IPS DF 6.9 (cell line): ENCODE data around the gene CTAGE8.
"Not testable (repeated sequence)": the region's sequence is repeated elsewhere in the genome, so short reads cannot be mapped to it uniquely, and the experiment has no call there.

ENCODE experiments used
- DNase-seq: peaks from one replicate; pipeline ENCODE4 v3.0.0-alpha.2; 2013; ENCODE audit warnings: low read depth, low spot score
- H3K27ac ChIP-seq: one replicate; pipeline ENCODE4 v1.5.1; 2013; ENCODE audit warnings: low read length, control low read depth
- H3K27me3 ChIP-seq: 2 replicates; pipeline ENCODE4 v1.6.1; 2013; ENCODE audit warnings: mild to moderate bottlenecking, low read length; ENCODE audit not compliant: control insufficient read depth, insufficient read depth
- H3K36me3 ChIP-seq: 2 replicates; pipeline ENCODE4 v1.6.1; 2013; ENCODE audit warnings: low read length; ENCODE audit not compliant: control insufficient read depth, insufficient read depth
- H3K4me1 ChIP-seq: 2 replicates; pipeline ENCODE4 v1.6.1; 2013; ENCODE audit warnings: low read length; ENCODE audit not compliant: control insufficient read depth, insufficient read depth
- H3K4me3 ChIP-seq: 2 replicates; pipeline ENCODE4 v1.5.1; 2013; ENCODE audit warnings: mild to moderate bottlenecking, low read length
- H3K9me3 ChIP-seq: 2 replicates; pipeline ENCODE4 v1.6.1; 2013; ENCODE audit warnings: low read length, inconsistent platforms; ENCODE audit not compliant: control insufficient read depth, insufficient read depth
- WGBS: extraction: QIAGEN DNeasy Blood & Tissue Kit; methylation state at CpG from one replicate; pipeline ENCODE4 v1.1.7; 2013; ENCODE audit warnings: mixed read lengths, missing lambda C conversion rate; ENCODE audit not compliant: insufficient read length, insufficient coverage; 5-methylcytosine and 5-hydroxymethylcytosine counted together

The CTAGE8 gene

GRCh38 chr7:144223675-144224074 lies 45.4 kb downstream of the CTAGE8 start:
- H3K4me3 ChIP-seq, H3K4me1 ChIP-seq, H3K9me3 ChIP-seq, DNase-seq, H3K36me3 ChIP-seq, H3K27me3 ChIP-seq, H3K27ac ChIP-seq: not testable (repeated sequence)

GRCh38 chr7:144220531-144220930 lies 48.6 kb downstream of the CTAGE8 start:
- H3K4me1 ChIP-seq, H3K36me3 ChIP-seq, H3K9me3 ChIP-seq, H3K27me3 ChIP-seq, DNase-seq, H3K4me3 ChIP-seq, H3K27ac ChIP-seq: not testable (repeated sequence)

GRCh38 chr7:144219149-144219548 lies 49.9 kb downstream of the CTAGE8 start:
- not testable (repeated sequence) for DNase-seq, H3K9me3 ChIP-seq, H3K27ac ChIP-seq, H3K4me3 ChIP-seq, H3K4me1 ChIP-seq, H3K27me3 ChIP-seq, H3K36me3 ChIP-seq
- no CpG with 5 or more reads among the region's 4 CpGs for WGBS

- H3K27me3 ChIP-seq, H3K36me3 ChIP-seq, H3K9me3 ChIP-seq, DNase-seq, H3K4me1 ChIP-seq, H3K4me3 ChIP-seq, H3K27ac ChIP-seq: not testable (repeated sequence)
- WGBS, result no CpG with 5 or more reads among the region's 1 CpG
Measured at GRCh38 chr7:144218581-144218980, 50.5 kb downstream of the CTAGE8 start.

GRCh38 chr7:144217200-144217599 lies 51.9 kb downstream of the CTAGE8 start:
- not testable (repeated sequence) for H3K4me1 ChIP-seq, H3K27me3 ChIP-seq, H3K27ac ChIP-seq, H3K4me3 ChIP-seq, H3K36me3 ChIP-seq, H3K9me3 ChIP-seq, DNase-seq
